Smooth muscle cell (in vitro differentiated cells): ENCODE data around the gene OTUD6A. TPM values are rescaled to one million over a fixed set of nuclear protein-coding genes. Genes with fewer than 3 reads are reported as not detected.

Experiments
- microRNA-seq: library from miRNA; unstranded; fragments of <30 nt; microRNA quantifications from one replicate; pipeline ENCODE4, GENCODE V29; 2016; ENCODE audit warnings: borderline number of aligned reads
- polyA plus RNA-seq: library from polyadenylated mRNA; unstranded; fragments of >200 nt; fragmentation: Nextera tagmentation; extraction: Ambion mirVana; gene quantifications from 2 replicates; pipeline ENCODE4 v1.2.1, GENCODE V29; 2016
- small RNA-seq: library from RNA; depleted of rRNA; stranded (forward); fragments of <200 nt; gene quantifications from one replicate; pipeline ENCODE3, GENCODE V24; 2014
- total RNA-seq: library from RNA; depleted of rRNA; stranded (reverse); fragments of >200 nt; gene quantifications from 2 replicates; pipeline ENCODE4 v1.2.3, GENCODE V29; 2014

OTUD6A gene
- total and polyA plus RNA-seq, 2 experiments from 2014 or later: not detected

Small RNA genes lying within 50 kb of the gene (microRNA-seq; reads per million reads assigned to microRNA genes)
- gene MIR676: 4.7 reads per million

Small RNA genes lying within 50 kb of the gene (small RNA-seq; reads per million reads assigned to genes)
- gene MIR676: not detected

Other genes starting within 250 kb of the OTUD6A start
- 0.27 TPM in 1 of 2 replicates, not detected in the other for gene AWAT2, start 12.5 kb upstream of the OTUD6A start, total RNA-seq
- gene AWAT2, start 12.5 kb upstream of the OTUD6A start, polyA plus RNA-seq: not detected in 2 replicates
- gene IGBP1, start 71.0 kb downstream of the OTUD6A start, total RNA-seq: 40.7 and 41.8 TPM in 2 replicates
- gene IGBP1, start 71.0 kb downstream of the OTUD6A start, polyA plus RNA-seq: 20.3 and 27.2 TPM in 2 replicates
- gene DGAT2L6, start 115.0 kb downstream of the OTUD6A start, total RNA-seq: not detected in 2 replicates
- gene DGAT2L6, start 115.0 kb downstream of the OTUD6A start, polyA plus RNA-seq: not detected in 2 replicates
- not detected in 2 replicates for gene AWAT1, start 172.2 kb downstream of the OTUD6A start, total RNA-seq
- gene AWAT1, start 172.2 kb downstream of the OTUD6A start, polyA plus RNA-seq: not detected in 2 replicates
- 0.09 TPM in 1 of 2 replicates, not detected in the other for gene P2RY4, start 197.7 kb downstream of the OTUD6A start, total RNA-seq
- 0.14 TPM in 1 of 2 replicates, not detected in the other for gene P2RY4, start 197.7 kb downstream of the OTUD6A start, polyA plus RNA-seq
- not detected in 2 replicates for gene ARR3, start 205.9 kb downstream of the OTUD6A start, total RNA-seq
- gene ARR3, start 205.9 kb downstream of the OTUD6A start, polyA plus RNA-seq: 0.24 TPM in 1 of 2 replicates, not detected in the other
- gene RAB41, start 219.7 kb downstream of the OTUD6A start, total RNA-seq: not detected in 2 replicates
- gene RAB41, start 219.7 kb downstream of the OTUD6A start, polyA plus RNA-seq: 0.19 and 0.39 TPM in 2 replicates
- 60.8 and 63.1 TPM in 2 replicates for gene PDZD11, start 227.5 kb downstream of the OTUD6A start, total RNA-seq
- gene PDZD11, start 227.5 kb downstream of the OTUD6A start, polyA plus RNA-seq: 69.7 and 73.9 TPM in 2 replicates
- 1.8 and 6.7 TPM in 2 replicates for gene KIF4A, start 227.6 kb downstream of the OTUD6A start, total RNA-seq
- gene KIF4A, start 227.6 kb downstream of the OTUD6A start, polyA plus RNA-seq: 4.4 and 5.9 TPM in 2 replicates